SHP77 (cell line): ENCODE data around the gene SLC35D1.

Source experiments
- DNase-seq, 2 experiments: peaks; one replicate each; lab custom pipeline; 2025; lab: John Stamatoyannopoulos, UW

The SLC35D1 gene

GRCh38 chr1:67044631-67045270, 9.2 kb downstream of the SLC35D1 start:
- no peak for DNase-seq

DNA sequence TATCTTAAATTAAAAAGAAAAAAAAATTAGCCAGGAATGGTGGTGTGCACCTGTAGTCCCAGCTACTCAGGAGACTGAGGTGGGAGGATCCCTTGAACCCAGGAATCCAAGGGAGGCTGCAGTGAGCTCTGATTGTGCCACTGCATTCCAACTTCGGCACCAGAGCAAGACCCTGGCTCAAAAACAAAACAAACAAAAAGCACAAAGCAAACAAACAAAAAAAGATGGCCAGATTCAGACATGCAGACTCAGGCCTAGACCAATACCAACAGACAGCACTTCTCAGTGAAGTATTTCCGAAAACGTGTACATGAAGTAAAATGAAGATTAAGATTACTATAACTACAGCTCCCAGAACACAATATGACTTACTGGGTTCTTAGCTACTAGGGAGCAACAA, 10.6 kb downstream of the SLC35D1 start:
- no peak for DNase-seq

- DNase-seq = no peak
These were observed 12.0 kb downstream of the SLC35D1 start for GRCh38 chr1:67041841-67042503.

DNA sequence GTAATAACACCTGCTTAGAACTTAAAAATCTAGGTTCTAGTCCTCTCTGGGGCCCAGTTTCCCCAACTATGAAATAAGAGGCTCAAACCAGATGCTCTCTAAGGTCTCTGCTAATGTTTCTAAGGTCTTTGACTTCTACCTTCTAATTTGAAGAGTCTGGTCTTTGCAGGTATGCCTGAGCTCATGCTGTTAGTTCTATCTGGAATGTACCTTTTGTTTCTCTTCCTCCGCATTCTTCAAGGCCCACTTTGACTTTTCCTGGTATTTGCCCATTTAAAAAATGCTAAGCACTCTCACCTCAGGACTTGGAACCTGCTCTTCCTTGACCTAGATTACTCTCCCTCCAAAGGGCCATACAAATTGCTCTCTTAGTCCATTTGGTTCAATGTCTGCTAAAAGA, 13.5 kb downstream of the SLC35D1 start:
- DNase-seq = no peak

DNA sequence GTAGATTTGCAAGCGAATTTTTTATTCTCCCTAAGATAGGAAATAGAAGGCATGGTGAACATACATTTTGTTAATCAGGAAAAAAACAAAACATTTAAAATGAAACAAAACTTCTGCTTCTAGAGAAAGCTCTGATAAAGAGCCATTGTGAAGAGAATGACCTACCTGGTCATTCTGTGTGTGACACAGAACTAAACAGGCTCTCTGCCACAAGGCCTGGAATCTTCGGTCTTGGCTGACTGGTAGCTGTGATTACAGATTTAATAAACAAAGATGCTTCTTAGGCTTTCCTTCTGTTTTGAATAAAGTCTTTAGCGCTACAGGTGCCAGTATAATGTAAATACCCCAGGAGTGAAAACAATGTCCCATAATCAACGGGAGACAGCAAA, 22.1 kb downstream of the SLC35D1 start:
- DNase-seq = no peak

DNA sequence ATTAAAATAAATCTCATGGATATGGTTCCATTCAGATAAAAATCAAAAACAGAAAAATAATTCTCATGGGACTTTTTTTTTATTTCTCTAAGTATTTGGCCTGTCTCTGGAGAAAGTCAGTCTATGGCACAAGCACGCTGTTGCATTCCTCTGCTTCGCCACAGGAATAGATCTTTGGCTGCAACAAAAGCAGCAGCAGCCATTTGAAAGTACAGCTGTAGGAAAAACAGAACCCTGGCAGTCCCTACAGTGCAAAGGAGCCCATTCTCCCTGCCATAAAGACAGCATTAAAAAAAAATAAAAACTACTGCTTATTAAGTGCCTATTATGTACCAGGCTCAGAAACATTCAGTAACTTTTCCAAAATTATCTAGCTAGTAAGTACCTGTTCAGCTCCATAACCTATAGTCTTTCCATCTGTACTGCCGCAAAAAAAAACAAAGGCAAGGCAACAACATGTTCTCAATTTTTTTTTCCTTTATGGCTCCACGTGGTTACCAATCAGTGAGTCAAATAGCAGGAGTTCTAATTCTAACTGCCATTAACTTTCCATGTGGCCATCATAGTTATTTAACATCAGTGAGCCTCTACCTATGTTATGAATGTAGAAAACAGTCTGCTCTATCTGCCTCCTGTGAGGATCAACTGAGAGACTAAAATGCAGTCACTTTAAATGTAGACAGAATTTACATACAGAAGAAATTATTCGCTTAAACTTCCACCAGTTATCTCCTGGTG, 22.7 kb downstream of the SLC35D1 start:
- DNase-seq = no peak

DNA sequence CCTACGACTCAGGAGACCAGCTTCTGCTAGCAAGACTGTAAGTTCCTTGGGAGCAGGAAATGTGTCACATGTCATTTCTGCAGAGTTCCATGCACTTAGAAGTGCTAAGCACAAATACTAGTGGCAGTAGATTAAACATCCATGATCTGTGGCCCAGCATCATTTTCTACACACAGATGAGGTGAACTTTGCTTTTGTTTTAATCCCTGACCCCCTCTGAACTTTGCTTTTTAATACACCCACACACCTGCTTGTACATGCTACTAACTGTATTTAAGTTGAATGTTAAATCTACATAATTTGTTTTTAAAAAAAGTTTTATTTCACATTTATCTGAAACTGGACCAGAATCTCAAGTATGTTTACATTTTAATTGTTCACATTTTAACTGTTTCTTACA, 24.5 kb downstream of the SLC35D1 start:
- DNase-seq = no peak

DNA sequence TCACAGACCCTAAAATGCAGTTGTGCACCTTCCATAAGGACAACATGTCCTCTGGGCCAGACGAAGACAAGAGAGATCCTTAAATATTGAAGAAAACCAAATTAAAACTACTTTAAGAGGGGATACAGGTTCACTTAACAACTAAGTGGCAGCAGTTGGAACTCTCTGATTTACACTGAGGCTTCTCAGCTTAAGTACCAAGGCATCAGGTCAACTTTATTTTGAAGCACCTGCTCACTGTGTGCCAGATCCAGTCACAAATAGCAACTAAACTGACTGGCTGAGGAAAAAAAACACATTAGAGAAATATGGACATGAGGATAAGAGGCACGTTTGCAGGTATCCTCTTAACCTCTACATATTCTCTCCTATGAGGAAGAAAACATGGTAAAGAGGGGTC, 33.2 kb downstream of the SLC35D1 start:
- DNase-seq = no peak

GRCh38 chr1:67020304-67020703, 33.6 kb downstream of the SLC35D1 start:
- no peak for DNase-seq

DNA sequence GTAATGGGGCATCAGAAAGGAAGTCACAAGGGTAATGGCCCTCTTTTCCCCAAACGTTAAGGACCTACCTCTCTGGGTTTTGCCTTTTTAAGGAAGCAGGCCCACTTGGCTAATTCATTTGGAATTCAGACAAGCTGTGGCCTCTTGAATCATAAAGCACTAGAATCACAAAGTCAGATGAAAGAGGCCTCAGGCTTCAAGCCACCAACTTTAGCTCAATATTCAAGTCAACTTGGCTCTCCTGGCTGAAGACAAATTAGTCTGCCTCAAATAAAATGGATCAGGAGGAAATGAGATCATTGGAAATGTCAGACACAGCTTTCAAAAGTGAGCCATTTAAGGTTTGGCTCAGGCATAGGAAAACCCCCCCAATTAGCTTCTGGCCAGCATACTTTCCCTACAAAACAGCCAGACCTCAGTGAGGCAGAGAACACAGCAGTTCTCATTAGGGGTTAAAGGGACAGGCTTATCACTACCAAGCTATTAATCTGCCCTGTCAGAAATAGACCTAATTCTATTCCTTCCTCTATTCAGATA, 34.3 kb downstream of the SLC35D1 start:
- DNase-seq = no peak

- DNase-seq = no peak
These were observed 34.8 kb downstream of the SLC35D1 start for GRCh38 chr1:67019121-67019520.

- DNase-seq = no peak
These were observed 35.4 kb downstream of the SLC35D1 start for GRCh38 chr1:67018574-67018973.

DNA sequence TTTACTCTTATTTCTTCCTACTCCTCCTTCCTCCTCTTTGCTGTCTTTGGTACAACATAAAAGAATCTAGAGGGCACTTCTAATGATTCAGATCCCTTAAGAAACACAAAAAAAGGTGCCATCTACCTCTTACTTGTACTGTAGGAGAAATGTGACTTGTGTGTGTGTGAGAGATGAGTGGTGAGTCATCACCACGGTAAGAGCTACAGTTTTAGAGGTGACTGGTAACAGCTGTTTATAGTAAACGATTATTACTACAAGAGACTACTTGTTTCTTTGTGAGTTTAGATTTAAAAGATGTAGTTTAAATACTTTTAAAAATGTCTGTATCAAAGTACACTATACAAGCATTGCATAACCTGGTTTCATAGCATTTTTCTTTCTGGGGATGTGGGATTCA, 40.4 kb downstream of the SLC35D1 start:
- DNase-seq = no peak

GRCh38 chr1:67009792-67010191, 44.2 kb downstream of the SLC35D1 start:
- no peak for DNase-seq

- DNase-seq = peak; percentile 37 to 64
These were observed 48.9 kb downstream of the SLC35D1 start for GRCh38 chr1:67005068-67005467.

GRCh38 chr1:67004176-67004575, 49.8 kb downstream of the SLC35D1 start:
- peak; percentile 92 to 94 for DNase-seq

GRCh38 chr1:67001682-67002425, 52.1 kb downstream of the SLC35D1 start:
- DNase-seq = no peak

DNA sequence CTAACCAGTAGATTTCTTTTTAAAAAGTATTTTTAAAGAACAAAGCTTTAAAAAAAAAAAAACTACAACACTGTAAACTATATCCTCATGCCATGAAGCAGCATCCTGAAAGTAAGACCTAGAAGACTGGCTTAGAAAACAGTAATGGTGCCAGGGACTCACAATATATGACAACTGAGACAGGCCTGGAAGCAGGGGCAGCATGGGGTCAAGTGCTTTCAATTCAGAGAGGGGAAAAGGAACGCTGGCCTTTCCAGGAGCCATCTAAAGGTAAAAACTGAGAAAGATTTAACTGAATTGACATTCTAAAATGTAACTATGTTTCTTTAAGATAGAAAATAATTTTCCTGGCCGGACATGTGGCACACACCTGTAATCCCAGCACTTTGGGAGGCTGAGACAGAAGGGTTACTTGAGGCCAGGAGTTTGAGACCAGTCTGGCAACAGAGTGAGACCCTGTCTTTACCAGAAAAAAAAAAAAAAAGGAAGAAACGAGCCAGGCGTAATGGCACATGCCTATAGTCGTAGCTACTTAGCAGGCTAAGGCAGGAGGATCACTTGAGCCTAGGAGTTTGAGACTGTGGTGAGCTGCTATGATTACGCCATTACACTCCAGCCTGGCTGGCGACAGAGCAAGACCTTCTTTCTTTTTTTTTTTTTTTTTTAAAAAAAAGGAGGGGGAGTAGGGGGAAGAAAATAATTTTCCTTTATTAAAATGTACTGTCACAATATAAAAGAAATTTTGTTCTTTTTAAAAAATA, 54.1 kb downstream of the SLC35D1 start:
- no peak for DNase-seq

DNA sequence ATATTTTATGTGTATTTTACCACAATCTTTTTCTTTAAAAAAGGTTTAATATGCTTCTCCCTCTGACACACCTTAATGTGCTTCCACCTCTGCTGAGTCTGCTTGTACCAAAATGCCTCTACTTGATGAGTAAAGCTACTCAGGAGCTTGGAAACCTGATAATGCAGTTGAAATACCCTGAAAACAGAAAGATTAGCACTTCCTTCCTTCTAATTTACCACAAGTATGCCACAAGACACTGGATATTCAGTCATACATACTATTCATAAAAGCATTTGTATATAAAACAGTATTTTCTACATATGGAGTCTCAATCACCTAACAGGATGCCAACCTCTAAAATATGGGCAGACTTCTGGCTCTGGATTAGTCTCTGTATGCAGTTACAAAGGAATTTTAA, 55.0 kb downstream of the SLC35D1 start:
- DNase-seq = no peak

DNA sequence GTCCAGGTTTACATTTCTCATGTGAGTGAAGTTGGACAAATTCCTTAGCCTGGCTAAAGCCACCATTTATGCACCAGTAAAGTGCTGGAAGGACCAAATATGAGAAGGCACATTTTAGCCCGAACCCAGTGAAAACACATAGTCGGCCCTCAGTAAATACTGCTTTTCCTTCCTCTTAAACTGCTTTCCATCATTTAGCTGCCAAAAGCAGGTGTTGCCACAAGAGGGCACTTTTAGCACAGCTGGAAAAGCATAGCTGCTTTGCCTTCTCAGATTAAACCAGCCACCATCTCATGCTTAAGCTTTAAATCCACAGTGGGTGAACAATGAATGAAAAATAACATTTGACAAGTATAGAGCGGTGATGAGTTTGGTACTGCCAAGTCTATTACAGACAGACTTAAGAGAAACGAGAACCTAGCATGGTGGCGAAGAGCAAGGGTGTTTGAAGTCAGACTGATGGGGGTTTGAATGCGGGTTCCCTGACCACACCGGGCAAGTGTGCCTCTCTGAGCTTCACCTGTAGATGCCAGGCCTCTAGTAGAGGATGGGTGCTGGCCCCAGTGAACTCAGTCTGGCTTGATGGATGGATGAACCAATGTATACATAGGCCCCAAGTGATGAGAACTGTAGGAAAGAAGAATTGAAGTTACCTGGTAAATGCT, 57.8 kb downstream of the SLC35D1 start:
- DNase-seq = peak; percentile 65 to 71

DNA sequence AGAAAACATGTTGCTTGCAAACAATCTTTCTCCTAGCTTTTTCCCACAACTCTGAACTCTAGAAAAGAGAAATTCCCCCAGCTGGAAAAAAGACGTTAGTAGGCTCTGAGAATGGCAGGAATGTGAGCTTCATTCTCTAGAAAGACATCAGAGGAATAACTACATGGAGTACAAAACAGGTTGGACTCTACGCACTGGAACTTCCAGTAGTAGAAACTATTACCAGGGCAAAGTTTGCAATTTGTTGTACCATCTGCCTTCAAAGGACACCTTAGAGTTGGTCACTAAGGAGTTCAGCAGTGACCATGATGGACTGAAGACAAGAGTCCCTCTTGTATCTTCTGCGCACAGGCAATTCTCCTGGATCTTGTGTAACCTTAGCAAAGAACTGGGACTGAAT, 60.9 kb downstream of the SLC35D1 start:
- DNase-seq = no peak
